Ascending aorta (tissue), 2 donors: Measurements from ENCODE around the gene SHISA6. TPM values are rescaled to one million over a fixed set of nuclear protein-coding genes. Genes with fewer than 3 reads are reported as not detected.

ENCODE experiments used
- DNase-seq, 2 donors: peaks; one replicate each; pipeline ENCODE4 v3.0.0-alpha.2; 2019; ENCODE audit warnings: low spot score in 2 of 2
- H3K27ac ChIP-seq, 2 donors: fragments of 200-600 bp; sonication (generic); one replicate each; pipeline ENCODE4 v1.5.1; 2016 to 2017; ENCODE audit warnings: mild to moderate bottlenecking in 1 of 2
- H3K27me3 ChIP-seq: fragments of 200-600 bp; sonication (generic); one replicate; pipeline ENCODE4 v1.5.1; 2017
- H3K36me3 ChIP-seq, 2 donors: fragments of 200-600 bp; sonication (generic); one replicate each; pipeline ENCODE4 v1.5.1; 2016
- H3K4me1 ChIP-seq, 2 donors: fragments of 200-600 bp; sonication (generic); one replicate each; pipeline ENCODE4 v1.5.1; 2016 to 2017; ENCODE audit warnings: mild to moderate bottlenecking in 1 of 2
- H3K4me3 ChIP-seq, 2 donors: fragments of 200-600 bp; sonication (generic); one replicate each; pipeline ENCODE4 v1.5.1; 2016 to 2017; ENCODE audit warnings: mild to moderate bottlenecking in 1 of 2
- H3K9me3 ChIP-seq, 2 donors: fragments of 200-600 bp; sonication (generic); one replicate each; pipeline ENCODE4 v1.5.1; 2016
- intact Hi-C: fragments of 100-400 bp; cut with DNase I; formaldehyde crosslinking; loops from one replicate; pipeline ENCODE4 v1.15.1; 2023
- total RNA-seq: library from RNA; depleted of rRNA; stranded (reverse); fragments of >200 nt; gene quantifications from one replicate; pipeline ENCODE4 v1.1.0, GENCODE V29; 2016
- TF ChIP-seq, protein P1 (sequence below), 3 experiments: fragments of 200-600 bp in 2 of 3; fragments of 450-650 bp in 1 of 3; sonication (generic) in 2 of 3; IDR thresholded peaks; one replicate each; pipeline ENCODE4 v1.5.1; 2016 to 2019; ENCODE audit warnings: antibody characterized with exemption in 3 of 3, mild to moderate bottlenecking in 1 of 3, moderate library complexity in 1 of 3

The SHISA6 gene
- total RNA-seq, 1 donor from 2014 or later, result 0.11 TPM

- intact Hi-C loops, result no loop called here
- Histone ChIP-seq H3K27me3 (no peaks in the 10 kb centered on the region), H3K27ac (no peak overlapping the region), H3K36me3 (no peaks in the 10 kb centered on the region), H3K9me3 (no peaks in the 10 kb centered on the region), H3K4me1 (no peaks in the 10 kb centered on the region), H3K4me3 (no peak overlapping the region)
- TF ChIP-seq, protein P1, sequence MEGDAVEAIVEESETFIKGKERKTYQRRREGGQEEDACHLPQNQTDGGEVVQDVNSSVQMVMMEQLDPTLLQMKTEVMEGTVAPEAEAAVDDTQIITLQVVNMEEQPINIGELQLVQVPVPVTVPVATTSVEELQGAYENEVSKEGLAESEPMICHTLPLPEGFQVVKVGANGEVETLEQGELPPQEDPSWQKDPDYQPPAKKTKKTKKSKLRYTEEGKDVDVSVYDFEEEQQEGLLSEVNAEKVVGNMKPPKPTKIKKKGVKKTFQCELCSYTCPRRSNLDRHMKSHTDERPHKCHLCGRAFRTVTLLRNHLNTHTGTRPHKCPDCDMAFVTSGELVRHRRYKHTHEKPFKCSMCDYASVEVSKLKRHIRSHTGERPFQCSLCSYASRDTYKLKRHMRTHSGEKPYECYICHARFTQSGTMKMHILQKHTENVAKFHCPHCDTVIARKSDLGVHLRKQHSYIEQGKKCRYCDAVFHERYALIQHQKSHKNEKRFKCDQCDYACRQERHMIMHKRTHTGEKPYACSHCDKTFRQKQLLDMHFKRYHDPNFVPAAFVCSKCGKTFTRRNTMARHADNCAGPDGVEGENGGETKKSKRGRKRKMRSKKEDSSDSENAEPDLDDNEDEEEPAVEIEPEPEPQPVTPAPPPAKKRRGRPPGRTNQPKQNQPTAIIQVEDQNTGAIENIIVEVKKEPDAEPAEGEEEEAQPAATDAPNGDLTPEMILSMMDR (IDR thresholded peaks at IDR 0.05), result no peak
- no peak for DNase-seq
These were observed 221.1 kb downstream of the SHISA6 start for GRCh38 chr17:11461993-11462548.

DNA sequence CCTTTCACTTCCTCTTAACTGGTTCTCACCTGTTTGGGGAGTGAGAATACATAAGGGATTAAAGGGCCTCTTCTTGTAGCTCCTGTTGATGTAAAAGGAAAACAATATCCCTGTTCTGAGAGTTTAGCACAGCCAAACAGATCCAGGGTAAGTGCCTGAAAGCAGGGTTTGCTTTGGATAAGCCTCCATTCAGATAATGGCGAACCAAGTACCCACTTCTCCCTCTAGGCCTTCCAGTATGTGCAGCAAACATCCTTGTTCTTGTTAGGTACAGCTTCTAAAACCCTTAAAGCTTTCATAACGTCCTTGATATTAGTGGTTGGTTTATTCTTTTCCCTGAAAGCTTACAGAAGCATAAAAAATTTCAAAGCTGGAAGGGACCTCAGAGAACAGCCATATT is 226.6 kb downstream of the SHISA6 start:
- Histone ChIP-seq H3K27ac (no peak overlapping the region), H3K36me3 (no peaks in the 10 kb centered on the region), H3K4me3 (no peak overlapping the region), H3K27me3 (no peaks in the 10 kb centered on the region), H3K9me3 (no peaks in the 10 kb centered on the region), H3K4me1 (no peaks in the 10 kb centered on the region)
- no peak for DNase-seq
- intact Hi-C loops, result no loop called here
- TF ChIP-seq, protein P1 (IDR thresholded peaks at IDR 0.05), result no peak

GRCh38 chr17:11485336-11486100 is 244.5 kb downstream of the SHISA6 start:
- TF ChIP-seq, protein P1 (IDR thresholded peaks at IDR 0.05), result no peak
- no peaks in the 10 kb centered on the region for H3K36me3 ChIP-seq
- no peak for DNase-seq
- no peaks in the 10 kb centered on the region for H3K27me3 ChIP-seq
- no peak overlapping the region for H3K4me3 ChIP-seq
- no peaks in the 10 kb centered on the region for H3K4me1 ChIP-seq
- no peak overlapping the region for H3K27ac ChIP-seq
- no peaks in the 10 kb centered on the region for H3K9me3 ChIP-seq
- intact Hi-C loops, result no loop called here

DNA sequence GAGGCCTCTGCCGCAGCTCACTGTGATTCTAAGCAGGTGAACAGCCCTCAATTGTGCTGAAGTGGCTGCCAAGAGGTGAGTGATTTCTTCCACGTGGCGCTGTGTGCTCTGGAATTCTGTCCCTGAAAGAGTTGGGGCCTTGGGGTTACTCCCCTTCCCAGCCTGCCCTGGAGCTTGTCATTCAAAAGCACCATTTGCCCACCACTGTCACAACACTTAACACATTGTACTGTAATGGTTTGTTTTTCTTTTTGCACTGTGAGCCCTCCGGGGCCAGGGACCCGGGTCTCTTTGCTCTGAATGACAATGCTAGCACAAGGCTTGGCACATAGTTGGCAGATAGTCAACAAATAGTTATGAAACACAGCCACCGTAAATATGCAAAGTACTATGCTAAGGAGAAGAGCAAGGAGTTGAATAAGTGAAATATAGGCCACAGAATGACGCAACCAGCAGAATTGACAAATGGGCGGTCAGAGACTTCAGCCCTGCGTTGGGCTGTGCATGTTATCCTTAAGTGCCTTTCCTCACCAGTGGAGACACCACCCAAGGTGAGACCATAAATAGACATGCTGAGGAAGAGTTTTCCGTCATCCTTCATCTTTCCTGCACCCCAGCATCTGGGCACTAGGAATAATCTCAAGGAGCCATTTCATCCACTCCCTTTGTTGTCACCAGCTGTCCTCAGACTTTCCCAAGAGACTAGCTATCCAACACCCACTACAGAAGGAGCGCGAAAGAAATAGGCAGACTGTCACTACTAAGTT is 245.3 kb downstream of the SHISA6 start:
- H3K4me1 ChIP-seq, result no peaks in the 10 kb centered on the region
- no peak for DNase-seq
- no peak overlapping the region for H3K27ac ChIP-seq
- intact Hi-C loops, result no loop called here
- no peaks in the 10 kb centered on the region for H3K9me3 ChIP-seq
- no peaks in the 10 kb centered on the region for H3K36me3 ChIP-seq
- no peak overlapping the region for H3K4me3 ChIP-seq
- H3K27me3 ChIP-seq, result no peaks in the 10 kb centered on the region
- TF ChIP-seq, protein P1 (IDR thresholded peaks at IDR 0.05), result no peak

DNA sequence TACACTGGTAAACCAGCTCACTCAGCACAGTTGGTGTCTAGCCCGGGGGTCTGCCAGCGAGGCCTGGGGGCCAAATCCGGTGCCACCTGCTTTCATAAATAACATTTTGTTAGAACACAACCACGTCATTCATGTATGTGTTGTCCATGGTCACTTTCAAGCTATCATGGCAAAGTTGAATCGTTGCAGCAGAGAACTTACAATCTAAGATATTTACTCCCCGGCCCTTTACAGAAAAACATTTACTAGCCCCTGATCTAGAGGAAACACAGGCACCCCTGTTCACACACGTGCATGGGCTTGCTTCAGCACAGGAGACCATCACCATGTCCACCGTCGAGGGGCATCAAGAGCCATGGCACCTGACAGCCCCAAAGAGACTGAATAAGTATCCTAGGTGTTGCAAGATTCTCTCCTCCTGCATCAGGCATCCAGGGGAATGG is 245.9 kb downstream of the SHISA6 start:
- H3K36me3 ChIP-seq, result no peaks in the 10 kb centered on the region
- H3K27ac ChIP-seq, result no peak overlapping the region
- DNase-seq, result no peak
- intact Hi-C loops, result no loop called here
- TF ChIP-seq, protein P1 (IDR thresholded peaks at IDR 0.05), result no peak
- no peaks in the 10 kb centered on the region for H3K9me3 ChIP-seq
- H3K27me3 ChIP-seq, result no peaks in the 10 kb centered on the region
- no peaks in the 10 kb centered on the region for H3K4me1 ChIP-seq
- H3K4me3 ChIP-seq, result no peak overlapping the region
